HG02798 (cell line): ENCODE data around the gene CTNNA2.

Experiments
- ATAC-seq: cut with Tn5 transposase; IDR thresholded peaks from one replicate; pipeline ENCODE4 v1.9.1; 2021; ENCODE audit warnings: mild to moderate bottlenecking; ENCODE audit not compliant: unreplicated experiment, poor library complexity

The CTNNA2 gene

GRCh38 chr2:79512442-79513401 lies at the start of gene CTNNA2:
CTNNA2 (plus strand) TSS chr2:79513051.
- no peak for ATAC-seq

DNA sequence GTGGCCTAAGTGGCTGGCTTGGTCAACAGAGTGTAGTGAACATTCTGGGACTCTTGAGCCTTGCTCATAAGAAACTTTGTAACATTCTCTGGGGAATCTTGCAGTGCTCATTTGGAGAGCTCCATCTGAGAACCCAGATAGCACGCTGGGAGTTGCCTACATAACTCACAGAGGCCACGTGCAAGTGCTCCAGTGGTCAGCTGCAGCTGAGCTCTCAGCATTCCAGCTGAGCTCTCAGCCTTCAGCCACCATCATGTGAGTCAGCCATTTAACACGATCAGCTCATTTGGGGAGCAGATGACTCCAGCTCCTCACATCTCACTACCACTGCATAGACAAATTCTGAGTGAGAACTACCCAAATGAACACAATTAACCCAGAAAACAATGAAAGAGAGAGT lies 25.5 kb upstream of the CTNNA2 start:
- ATAC-seq = no peak

GRCh38 chr2:79511320-79511951 lies 1.4 kb upstream of the CTNNA2 start:
- ATAC-seq = no peak

DNA sequence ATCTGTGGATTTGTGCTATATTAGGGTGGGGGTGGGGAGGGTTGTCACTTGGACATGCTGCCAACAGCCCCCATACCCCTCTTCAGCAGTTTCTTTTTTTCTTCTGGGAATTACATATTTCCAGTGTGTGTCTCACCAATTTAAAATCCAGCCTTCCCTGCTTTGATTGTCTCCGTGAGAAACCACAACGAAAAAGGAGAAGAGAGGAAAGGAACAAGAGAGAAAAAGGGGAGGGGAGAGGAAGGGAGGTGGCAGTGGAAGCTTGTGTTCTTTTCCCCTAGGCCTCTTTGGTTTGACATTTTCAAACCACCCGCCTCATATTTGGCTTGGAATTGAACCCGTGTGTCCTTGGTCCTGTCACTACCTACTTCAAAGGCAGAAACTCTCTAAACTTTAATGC lies 860 bp downstream of the CTNNA2 start:
- ATAC-seq = no peak

DNA sequence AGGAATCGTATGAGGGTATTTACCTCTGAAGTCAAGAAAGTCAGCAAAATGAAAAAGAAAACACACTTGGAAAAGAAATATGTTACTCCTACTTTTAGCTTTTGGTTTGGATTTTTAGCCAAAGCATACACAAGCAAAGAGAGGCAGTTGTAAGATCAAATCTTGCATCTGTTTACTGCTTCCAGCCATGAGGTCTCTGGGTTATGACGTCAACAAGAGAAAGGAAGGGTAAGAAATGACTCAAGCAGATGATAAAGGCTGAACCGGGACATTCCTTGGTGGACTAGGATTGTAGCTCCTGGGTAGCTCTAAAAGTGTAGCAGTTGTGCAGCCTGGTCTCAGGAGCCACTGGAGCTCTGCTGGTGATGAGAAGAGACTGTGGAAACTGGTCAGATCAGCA lies 16.8 kb downstream of the CTNNA2 start:
- ATAC-seq = no peak

DNA sequence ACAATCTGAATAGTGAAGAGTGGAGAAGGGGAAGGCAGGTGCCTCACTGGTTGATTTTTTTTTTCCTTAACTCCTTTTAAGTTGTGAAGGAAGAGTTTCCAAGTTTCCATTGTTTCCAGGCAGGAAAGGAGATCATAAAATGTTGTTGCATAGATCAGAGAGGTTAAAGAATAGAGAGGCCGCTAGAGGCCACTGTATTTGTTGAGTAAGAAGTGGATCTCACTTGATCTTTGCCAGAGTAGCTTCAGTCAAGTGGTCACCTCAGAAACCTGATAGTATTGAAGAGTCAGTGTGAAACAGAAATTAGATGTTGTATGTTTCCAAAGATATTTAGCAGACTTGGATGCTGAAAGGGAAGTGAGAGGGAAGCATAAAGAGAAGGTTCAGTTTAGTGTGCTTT lies 17.6 kb downstream of the CTNNA2 start:
- no peak for ATAC-seq

GRCh38 chr2:79547568-79547967 lies 34.7 kb downstream of the CTNNA2 start:
- no peak for ATAC-seq

- ATAC-seq = no peak
These were observed 39.8 kb downstream of the CTNNA2 start for GRCh38 chr2:79552653-79553052.

DNA sequence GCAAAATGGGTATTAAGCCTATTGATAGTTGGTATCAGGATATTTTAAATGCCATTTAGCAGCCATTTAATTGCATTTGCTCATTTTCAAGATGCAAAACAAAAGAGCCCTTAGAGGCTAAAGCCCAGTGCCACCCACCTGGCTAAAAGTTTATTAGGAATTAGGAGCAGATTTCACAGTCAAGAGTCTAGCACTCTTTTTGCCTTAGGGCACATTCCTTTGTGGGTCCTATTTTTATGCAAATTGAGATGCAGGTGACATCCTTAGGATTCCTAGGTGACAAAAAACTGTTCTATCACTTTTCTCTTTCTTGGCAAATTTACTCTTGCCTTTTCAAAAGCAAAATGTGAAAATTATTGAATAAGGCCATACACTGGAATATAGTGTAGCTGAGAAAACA lies 42.0 kb downstream of the CTNNA2 start:
- ATAC-seq = no peak

GRCh38 chr2:79564065-79564464 lies 51.2 kb downstream of the CTNNA2 start:
- ATAC-seq = no peak

- no peak for ATAC-seq
These were observed 56.2 kb downstream of the CTNNA2 start for GRCh38 chr2:79569048-79569447.

DNA sequence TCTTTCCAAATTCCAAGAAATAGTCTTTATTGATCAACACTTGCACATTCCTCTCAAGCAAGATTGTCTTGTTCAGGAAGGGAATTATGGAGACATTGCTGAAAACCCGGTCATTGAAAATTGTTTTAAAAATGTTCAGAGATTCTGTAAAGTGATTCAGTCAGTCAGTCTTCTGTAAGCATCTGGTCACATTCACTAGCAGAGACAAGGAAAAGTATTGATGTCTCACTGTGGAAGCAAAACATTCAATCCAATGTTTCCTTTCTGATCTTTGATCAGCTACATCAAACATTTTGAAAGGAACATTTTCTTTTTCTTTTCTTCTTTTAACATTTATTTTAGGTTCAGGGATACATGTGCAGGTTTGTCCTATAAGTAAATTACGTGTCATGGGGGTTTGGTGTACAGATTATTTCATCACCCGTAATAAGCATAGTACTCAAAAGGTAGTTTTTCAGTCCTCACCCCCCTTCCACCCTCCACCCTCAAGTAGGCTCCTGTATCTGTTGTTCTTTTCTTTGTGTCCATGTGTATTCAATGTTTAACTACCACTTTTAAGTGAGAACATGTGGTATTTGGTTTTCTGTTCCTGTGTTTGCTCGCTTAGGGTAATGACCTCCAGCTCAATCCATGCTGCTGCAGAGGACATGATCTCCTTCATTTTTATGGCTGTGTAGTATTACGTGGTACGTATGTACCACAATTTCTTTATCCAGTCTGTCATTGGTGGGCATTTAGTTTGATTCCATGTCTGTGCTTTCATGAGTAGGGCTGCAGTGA lies 61.2 kb downstream of the CTNNA2 start:
- ATAC-seq = no peak

DNA sequence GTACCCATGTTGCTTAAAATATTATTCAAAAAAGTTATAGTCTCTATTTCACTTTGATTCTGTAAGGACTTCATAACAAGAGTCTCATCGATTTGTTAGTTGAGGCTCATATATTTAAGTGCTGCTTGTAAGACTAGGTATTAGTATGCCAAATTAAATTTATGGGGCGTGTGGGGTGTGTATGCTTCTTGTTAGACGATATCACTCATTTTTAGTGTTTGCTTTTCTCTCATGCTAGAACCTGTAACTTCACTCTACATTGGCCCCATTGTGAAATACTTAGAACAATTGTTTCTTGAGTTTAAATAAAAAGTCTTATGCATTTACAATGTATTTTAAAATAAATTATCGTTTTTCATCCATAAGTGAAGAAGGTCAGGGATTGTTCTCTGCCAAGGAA lies 63.6 kb downstream of the CTNNA2 start:
- no peak for ATAC-seq

DNA sequence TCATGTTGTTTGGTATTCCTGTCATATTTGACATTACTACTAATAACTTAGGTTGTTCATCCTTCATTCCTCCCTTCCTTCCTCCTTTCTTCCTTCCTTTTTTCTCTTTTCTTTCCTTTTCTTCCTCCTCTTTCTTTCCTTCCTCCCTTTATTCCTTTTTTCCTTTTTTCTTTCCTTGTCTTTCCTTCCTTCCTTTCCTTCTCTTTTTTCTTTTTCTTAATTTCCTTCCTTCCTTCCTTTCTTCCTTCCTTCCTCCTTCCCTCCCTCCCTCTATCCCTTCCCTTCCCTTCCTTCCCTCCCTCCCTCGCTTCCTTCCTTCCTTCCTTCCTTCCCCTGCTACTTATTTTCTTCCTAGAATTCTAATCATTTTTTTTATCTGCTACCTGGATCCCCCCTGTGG lies 66.1 kb downstream of the CTNNA2 start:
- ATAC-seq = no peak

DNA sequence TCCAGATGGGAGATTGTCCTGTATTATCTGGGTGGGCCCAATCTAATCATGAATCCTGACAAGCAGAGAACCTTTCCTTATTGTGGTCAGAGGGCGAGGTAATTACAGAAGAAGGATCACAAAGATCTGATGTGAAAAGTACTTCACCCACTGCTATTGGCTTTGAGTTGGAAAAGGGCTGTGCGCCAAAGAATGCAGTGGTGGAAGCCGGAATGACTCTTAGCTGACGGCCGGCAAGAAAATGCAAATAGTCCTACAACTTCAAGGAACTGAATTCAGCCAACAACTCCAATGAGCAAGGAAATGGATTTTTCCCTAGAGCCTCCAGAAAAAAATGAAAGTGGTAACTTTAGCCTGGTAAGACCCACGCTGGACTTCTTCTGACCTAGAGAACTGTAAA lies 67.3 kb downstream of the CTNNA2 start:
- no peak for ATAC-seq

DNA sequence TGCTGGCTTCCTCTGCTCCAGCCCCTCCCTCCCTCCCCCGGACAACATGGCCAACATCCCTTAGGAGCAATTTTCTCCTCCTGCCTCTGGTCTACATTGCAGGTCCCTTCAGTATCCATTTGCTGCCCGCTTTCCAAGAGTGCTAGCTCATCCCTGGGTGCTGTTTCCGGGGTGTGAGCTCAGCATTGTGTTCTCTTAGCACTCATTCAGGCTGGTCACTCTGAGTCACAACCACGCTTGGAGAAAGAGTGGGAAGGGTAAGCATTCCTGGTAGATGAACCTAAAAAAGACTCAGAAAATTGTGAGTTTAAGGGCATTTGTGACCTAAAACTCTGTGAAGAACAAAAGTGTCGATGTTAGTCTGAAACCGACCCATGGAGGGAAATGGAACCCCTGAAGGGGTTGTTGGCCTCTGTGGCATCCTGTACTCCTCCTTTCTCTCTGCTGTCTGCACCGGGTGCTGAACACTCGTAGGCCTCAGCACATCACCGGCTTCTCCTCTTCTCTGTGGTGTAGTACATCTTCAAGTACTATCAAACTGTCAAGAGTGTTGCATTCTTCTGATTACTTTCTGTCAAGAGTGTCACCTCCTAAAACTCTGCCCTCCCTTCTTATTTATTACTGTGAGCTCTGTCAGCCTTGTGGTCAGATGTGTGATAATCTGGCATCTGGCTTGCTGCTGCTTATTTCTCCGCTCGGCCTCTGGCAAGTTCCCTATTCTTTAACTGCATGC lies 73.0 kb downstream of the CTNNA2 start:
- ATAC-seq = no peak

GRCh38 chr2:79591281-79591680 lies 78.4 kb downstream of the CTNNA2 start:
- ATAC-seq = no peak

DNA sequence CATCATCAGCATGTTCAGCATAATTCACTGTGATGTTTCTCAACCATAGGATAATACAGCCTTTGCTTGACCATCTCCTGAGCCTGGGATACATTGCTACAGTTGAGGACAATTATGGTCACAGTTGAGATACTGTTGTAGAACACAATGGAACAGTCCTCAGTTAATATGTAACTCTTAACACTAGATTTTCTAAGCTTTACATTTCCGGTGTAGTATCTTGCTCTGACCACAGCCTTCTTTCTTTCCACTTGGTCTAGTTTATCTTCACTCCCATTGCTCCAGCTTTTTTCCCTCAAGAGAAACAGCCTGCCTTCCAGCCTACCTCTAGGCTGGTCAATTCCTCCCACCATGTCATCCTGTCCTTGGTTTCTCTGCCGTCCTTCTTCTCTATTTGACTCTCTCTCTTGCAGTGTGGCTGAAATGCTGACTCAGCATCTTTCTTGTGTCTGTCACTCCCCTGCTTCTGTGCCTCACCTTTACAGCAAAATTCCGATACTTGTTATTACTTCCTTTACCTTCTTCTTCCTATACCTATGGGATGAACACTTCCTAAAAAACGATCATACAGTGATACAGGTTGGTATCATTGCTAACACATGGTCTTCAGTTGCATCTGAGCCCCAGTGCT lies 80.5 kb downstream of the CTNNA2 start:
- ATAC-seq = no peak

DNA sequence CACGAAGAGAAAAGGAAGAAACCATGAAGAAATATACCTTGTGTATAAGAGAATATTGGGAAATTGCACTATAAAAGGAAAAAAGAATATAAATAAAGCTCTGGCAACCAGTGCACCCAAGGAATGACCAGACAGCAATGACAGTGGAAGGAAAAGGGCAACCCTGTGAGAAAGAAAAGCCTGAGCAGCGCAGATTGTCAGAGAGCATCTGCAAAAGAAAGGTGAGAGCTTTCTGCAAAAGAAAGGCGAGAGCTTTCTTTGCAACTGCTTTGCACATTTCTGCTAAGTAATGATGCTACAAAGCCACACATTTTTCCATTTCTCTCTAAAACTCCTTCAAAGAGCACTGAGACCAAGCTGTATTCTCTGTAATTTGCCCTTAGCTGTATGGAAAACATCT lies 83.6 kb downstream of the CTNNA2 start:
- ATAC-seq = no peak

GRCh38 chr2:79604748-79605147 lies 91.9 kb downstream of the CTNNA2 start:
- no peak for ATAC-seq
